GM21526 (cell line): ENCODE results near the gene ST6GALNAC3.
A peak's percentile ranks its signal among the peaks of the same experiment; 100 is the strongest.

Experiments used
- ATAC-seq: cut with Tn5 transposase; IDR thresholded peaks from one replicate; pipeline ENCODE4 v1.9.1; 2021; ENCODE audit warnings: moderate library complexity; ENCODE audit not compliant: unreplicated experiment, low FRiP score

The ST6GALNAC3 gene

DNA sequence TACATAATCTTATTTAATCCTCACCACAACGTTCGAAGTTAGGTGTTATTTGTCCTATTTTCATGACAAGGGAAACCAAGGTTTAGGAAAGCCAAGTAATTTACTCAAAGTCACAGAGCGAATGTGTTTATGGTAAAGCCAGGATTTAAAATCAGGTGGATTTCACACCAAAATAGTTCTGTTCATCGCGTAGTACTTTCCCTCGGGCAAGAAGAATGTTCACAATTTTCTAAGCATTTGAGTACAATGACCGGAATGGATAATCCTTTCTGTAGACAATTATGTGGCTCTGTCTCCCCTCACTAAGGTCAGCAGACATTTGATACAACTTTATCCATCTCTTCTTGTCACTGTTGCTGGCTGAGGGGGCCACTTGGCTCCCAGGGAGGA is 204.2 kb downstream of the ST6GALNAC3 start:
- no peak for ATAC-seq

- no peak for ATAC-seq
Measured at GRCh38 chr1:76279101-76279748, 204.7 kb downstream of the ST6GALNAC3 start.

GRCh38 chr1:76281306-76281705 is 206.8 kb downstream of the ST6GALNAC3 start:
- ATAC-seq: no peak

GRCh38 chr1:76284842-76285241 is 210.3 kb downstream of the ST6GALNAC3 start:
- ATAC-seq: no peak

DNA sequence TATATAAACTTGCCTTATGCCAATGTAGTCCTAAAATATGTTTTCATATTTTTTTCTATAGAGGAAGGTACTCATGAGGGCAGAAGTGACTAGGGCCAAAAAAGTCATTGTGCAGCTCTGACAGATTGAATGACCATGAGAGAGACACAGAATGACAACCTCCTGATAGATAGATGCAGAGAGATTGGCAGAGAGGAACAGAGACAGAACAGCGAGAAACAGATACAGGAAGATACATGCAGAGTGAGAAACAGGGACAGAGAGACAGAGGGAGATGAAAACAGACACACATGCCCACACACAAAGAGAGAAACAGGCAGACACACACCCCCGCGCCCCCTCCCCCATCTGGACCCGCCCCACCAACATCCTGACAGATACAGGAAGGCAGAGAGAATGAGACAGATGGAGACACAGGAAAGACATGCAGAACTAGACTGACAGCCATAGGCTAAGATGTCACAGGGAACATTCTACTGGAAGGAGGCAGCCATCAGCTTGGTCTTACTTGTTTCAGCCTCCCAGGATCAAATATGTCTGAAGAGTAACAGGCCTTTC is 211.1 kb downstream of the ST6GALNAC3 start:
- no peak for ATAC-seq

- no peak for ATAC-seq
Measured at GRCh38 chr1:76287917-76288316, 213.4 kb downstream of the ST6GALNAC3 start.

DNA sequence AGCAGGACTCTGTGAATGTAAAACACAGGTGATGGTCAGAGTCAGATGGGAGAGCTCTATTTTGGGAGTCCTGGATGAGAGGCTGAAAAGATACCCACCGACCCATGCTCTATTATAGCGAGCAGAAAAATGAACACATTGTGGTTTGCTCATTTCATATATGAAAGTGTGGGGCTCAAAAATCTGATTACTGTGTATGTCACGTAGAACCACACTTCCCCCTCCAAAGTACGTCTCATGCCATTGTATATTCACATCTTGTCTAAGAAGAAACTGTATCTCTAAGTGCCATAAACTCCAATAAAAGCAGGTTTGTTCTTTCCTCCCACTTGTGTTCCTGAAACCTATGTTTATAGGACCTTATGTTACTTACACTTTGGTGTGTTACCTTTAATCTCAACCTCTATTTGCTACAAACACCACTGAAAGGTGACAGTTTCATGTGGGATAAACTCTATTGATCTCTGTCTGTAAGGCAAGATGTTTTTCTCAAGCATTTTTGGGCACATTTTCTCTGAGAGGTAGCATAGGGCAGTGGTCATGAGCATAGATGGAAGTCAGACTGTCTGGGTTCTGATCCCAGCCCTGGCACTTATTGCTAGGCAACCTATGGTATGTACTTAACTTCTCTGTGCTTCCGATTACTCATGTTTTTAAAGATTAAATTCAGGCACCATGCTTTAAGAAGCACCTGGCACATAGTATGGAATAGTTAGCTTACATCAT is 214.4 kb downstream of the ST6GALNAC3 start:
- ATAC-seq: no peak

GRCh38 chr1:76289692-76290091 is 215.1 kb downstream of the ST6GALNAC3 start:
- ATAC-seq: no peak

- no peak for ATAC-seq
Measured at GRCh38 chr1:76290271-76290670, 215.7 kb downstream of the ST6GALNAC3 start.

DNA sequence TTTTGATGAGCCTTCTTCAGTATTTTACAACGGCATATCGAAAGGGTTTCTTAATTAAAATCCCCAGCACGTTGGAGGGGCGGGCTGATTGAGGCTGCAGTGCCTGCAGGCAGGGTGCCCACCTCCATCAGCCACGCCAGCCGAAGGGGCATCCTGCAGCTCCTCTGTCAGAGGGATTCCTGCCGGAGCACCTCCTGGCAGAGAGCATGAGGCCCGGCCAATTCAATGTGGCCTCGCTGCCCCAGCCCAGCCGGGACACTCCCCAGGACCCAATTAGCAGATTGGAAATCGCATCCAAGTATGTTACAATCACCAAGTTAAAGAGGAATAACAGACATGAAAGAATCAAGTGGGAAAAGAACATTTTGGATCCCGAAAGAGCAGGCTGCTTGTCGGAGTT is 216.6 kb downstream of the ST6GALNAC3 start:
- ATAC-seq: no peak

GRCh38 chr1:76291737-76292136 is 217.2 kb downstream of the ST6GALNAC3 start:
- ATAC-seq: no peak

DNA sequence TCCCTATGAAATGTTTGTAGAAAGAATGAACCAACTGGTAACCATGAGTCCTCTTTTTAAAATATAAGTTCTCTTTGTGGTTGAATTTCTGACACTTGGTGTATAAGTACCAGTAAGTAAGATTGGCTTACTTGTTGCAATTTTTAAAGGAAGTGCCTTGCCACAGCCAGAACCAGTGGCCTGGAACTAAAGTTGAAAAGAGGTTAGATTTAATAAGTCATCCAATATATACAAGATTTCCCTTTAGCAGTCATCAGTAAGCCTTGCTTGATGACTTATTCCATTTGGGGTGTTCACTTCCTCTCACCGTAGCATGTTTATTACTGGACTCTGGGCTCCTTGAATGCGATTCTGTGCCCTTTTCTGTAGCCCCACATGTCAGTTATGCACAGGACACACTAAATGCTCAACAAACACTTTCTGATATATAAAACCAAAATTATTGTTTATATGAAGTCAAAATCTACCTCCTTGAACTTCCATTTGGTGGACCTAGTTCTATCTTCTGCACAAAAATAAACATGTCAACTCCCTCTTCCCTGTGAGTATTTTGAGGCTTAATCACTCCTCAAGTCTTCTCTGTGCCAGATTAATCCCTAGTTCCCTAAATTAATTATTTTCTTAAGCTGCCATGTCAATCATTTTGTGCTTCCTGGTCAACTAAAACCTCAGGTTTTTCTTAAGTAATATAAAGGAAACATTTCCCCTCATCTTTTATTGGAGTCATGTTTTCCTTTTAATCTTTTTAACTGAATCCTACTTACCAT is 218.1 kb downstream of the ST6GALNAC3 start:
- ATAC-seq: no peak

DNA sequence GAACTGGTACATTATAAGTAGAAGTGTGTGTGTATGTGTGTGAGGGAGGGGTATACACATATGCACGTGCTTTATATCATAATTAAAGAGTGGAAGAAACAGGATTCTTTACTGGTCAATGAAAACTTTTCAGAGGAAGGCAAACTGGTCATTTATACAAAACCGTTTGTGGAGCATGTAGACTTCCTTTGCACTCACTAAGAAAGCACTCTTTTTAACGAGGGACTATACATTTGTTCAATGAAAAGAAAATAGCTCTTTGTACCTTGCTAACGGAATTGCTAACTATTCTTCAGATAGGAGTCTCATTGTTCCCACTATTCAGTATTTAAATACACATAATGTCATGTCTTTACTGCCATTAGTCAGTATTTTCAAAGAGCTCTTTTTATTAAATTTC is 219.3 kb downstream of the ST6GALNAC3 start:
- ATAC-seq: no peak

- ATAC-seq: peak; percentile 88
Measured at GRCh38 chr1:76294482-76295194, 220.1 kb downstream of the ST6GALNAC3 start.

DNA sequence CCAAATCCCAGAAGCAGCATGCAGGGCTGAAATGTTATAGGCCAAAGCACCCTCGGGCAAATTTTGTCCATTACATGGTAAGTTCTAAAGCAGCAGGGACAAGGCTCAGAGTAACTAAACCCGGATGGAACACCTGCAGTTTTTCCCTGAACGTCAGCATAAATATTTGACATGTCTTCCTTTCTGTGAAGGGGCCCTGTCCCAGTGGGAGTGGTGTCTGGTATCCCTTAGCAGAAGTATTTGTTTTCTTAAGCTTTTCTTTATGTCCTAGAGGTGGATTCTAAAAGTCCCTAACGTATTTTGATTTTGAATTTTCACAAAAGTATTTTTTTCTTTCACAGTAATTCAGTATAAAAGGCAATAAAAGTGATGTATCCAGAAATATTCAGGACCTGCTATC is 223.9 kb downstream of the ST6GALNAC3 start:
- ATAC-seq: no peak

GRCh38 chr1:76299036-76299435 is 224.5 kb downstream of the ST6GALNAC3 start:
- ATAC-seq: no peak

DNA sequence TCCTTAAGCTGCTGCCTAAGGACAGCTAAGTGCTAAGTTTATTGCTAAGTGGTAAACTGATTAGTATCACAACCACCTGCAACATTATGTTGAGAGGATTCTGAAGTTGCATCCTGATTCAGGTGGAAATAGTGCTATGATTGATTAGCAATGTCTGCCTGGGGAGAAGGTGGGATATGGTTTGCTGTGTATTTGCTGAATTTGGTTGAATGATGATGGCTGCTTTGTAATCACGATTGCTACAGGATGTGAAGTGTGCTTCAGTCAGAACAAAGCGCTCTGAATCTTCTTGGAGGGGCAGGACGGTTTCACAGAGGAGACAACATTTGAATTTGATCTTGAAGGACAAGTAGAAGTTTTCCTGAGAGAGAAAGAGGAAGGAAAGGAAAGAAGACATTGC is 226.0 kb downstream of the ST6GALNAC3 start:
- no peak for ATAC-seq

- ATAC-seq: no peak
Measured at GRCh38 chr1:76302711-76303339, 228.3 kb downstream of the ST6GALNAC3 start.

- ATAC-seq: no peak
Measured at GRCh38 chr1:76303340-76303717, 228.8 kb downstream of the ST6GALNAC3 start.

DNA sequence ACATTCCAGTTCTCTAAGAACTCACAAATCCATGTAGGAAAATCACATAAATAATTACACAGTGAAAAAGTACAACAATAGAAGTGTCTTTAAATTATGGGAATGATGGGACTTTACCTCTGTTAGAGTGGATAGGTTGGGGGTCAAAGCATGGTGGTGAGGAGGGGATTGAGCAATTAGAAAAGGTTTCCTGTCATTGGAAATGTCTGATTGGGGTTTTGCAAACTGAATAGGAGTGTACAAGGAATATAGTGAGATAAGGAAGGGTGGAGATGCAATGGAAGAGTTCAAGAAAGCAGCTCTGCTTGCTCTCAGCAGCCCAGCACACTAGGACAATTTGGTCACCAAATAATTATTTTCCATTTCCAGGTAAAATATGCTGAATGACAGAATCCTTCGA is 238.8 kb downstream of the ST6GALNAC3 start:
- ATAC-seq: no peak
